CD4-positive, CD25-positive, alpha-beta regulatory T cell (primary cell): ENCODE results near the gene UNC5A. TPM values are rescaled to one million over a fixed set of nuclear protein-coding genes. Genes with fewer than 3 reads are reported as not detected.

ENCODE experiments used
- ATAC-seq, 2 donors: fragments of 150-1000 bp; cut with Tn5 transposase; one replicate each; pipeline ENCODE4 v1.10.0; 2021; ENCODE audit warnings: low read depth in 2 of 2, moderate number of reproducible peaks in 2 of 2, moderate library complexity in 1 of 2
- DNase-seq, 3 donors: peaks; one replicate each; pipeline versions ENCODE4 v3.0.0 to v3.0.0-alpha.2; 2012 to 2022; ENCODE audit warnings: mixed read lengths in 1 of 3
- H3K27ac ChIP-seq: one replicate; pipeline ENCODE4 v1.7.0; 2013; ENCODE audit warnings: mild to moderate bottlenecking, low read length; ENCODE audit not compliant: insufficient read depth, poor library complexity, severe bottlenecking
- H3K27me3 ChIP-seq: one replicate; pipeline ENCODE4 v1.7.0; 2013; ENCODE audit warnings: low read length; ENCODE audit not compliant: control insufficient read depth, insufficient read depth
- H3K36me3 ChIP-seq: one replicate; pipeline ENCODE4 v1.7.0; 2013; ENCODE audit warnings: mild to moderate bottlenecking, low read length, moderate library complexity; ENCODE audit not compliant: control insufficient read depth, insufficient read depth
- H3K4me1 ChIP-seq: 2 replicates; pipeline ENCODE4 v1.7.0; 2013; ENCODE audit warnings: mild to moderate bottlenecking, low read length; ENCODE audit not compliant: insufficient read depth, control insufficient read depth, poor library complexity, severe bottlenecking
- H3K4me3 ChIP-seq: one replicate; pipeline ENCODE4 v1.7.0; 2013; ENCODE audit warnings: low read depth, mild to moderate bottlenecking, low read length, moderate library complexity
- H3K9me3 ChIP-seq, 2 experiments: 1 replicate in 1 of 2; 2 replicates in 1 of 2; pipeline ENCODE4 v1.7.0; 2013; ENCODE audit warnings: low read length in 2 of 2, mild to moderate bottlenecking in 1 of 2, moderate library complexity in 1 of 2; ENCODE audit not compliant: control insufficient read depth in 2 of 2
- H3K27ac Mint-ChIP-seq, 3 donors: one replicate each; pipeline ENCODE4 v1.8.0; 2020 to 2022; ENCODE audit warnings: mild to moderate bottlenecking in 3 of 3, mixed read lengths in 3 of 3, moderate library complexity in 2 of 3
- H3K27me3 Mint-ChIP-seq: one replicate; pipeline ENCODE4 v1.8.0; 2022; ENCODE audit warnings: mild to moderate bottlenecking, mixed read lengths
- H3K36me3 Mint-ChIP-seq: one replicate; pipeline ENCODE4 v1.8.0; 2020; ENCODE audit warnings: mixed read lengths
- H3K4me1 Mint-ChIP-seq, 4 donors: one replicate each; pipeline ENCODE4 v1.8.0; 2020 to 2022; ENCODE audit warnings: mixed read lengths in 4 of 4, mild to moderate bottlenecking in 1 of 4
- H3K4me3 Mint-ChIP-seq, 4 donors: one replicate each; pipeline ENCODE4 v1.8.0; 2020 to 2022; ENCODE audit warnings: mild to moderate bottlenecking in 4 of 4, mixed read lengths in 4 of 4, moderate library complexity in 3 of 4
- H3K9me3 Mint-ChIP-seq, 7 donors: one replicate each; pipeline ENCODE4 v1.8.0; 2020 to 2022; ENCODE audit warnings: mixed read lengths in 7 of 7, mild to moderate bottlenecking in 3 of 7, moderate library complexity in 2 of 7
- polyA plus RNA-seq, 4 donors: library from polyadenylated mRNA; unstranded; fragments of 300-500 nt; fragmentation: Illumina TruSeq; gene quantifications; one replicate each; pipeline ENCODE4 v1.2.3, GENCODE V29; 2021
- total RNA-seq: library from RNA; stranded (reverse); gene quantifications from one replicate; pipeline ENCODE4 v1.2.3, GENCODE V29; 2022

The UNC5A gene
- total and polyA plus RNA-seq, 5 donors from 2014 or later = not detected

DNA sequence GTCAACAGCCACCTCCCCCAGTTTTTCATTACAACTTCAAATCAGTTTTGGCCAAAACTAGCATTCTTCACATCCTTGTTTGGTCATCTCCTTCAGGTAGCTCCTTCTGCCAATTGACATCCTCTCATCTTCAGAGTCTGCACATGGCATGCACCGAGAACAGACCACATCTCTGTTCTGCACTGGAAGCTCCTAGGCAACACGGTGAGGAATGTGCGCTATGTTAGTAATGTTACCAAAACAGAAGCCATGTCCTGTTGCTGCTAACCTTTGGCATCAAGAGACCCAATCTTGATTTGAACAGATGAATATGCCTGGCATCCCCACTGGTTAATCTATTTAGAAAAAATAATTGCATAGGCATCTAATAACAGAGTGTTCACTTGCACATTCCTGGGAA is 93.9 kb downstream of the UNC5A start:
- ATAC-seq = no peak
- Histone ChIP-seq H3K27me3 (no peaks in the 10 kb centered on the region), H3K36me3 (peaks cover 65% of the 10 kb centered on the region), H3K4me1 (peaks cover 2% of the 10 kb centered on the region), H3K9me3 (no peaks in the 10 kb centered on the region), H3K27ac (no peak overlapping the region), H3K4me3 (no peak overlapping the region)
- Mint-ChIP-seq H3K36me3 (peaks cover 42% of the 10 kb centered on the region), H3K9me3 (no peaks in the 10 kb centered on the region), H3K27ac (peak overlapping the region in 1 of 3 donors; percentile 10), H3K27me3 (no peaks in the 10 kb centered on the region), H3K4me3 (no peak overlapping the region), H3K4me1 (peaks cover 0 to 10% (median 6%) of the 10 kb centered on the region in 4 donors)
- no peak for DNase-seq

DNA sequence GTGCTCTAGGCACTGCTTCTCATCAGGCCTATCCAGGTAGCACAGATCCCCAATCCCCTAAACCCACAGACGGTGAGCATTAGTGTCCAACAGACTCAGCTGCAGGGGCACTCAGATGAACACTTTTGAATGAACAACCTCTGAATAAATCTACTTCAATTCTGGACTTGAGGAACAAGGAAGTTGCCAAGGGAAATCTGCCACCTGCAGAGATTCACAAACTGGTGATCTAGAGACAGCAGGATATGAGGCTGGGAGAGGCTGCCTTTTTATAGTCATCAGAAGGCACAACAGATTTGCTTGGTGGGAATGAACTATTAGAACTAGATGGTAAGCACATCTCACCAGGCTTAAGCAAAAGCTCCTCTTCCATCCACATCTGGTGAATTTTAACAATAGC is 95.8 kb downstream of the UNC5A start:
- Histone ChIP-seq H3K27ac (no peak overlapping the region), H3K9me3 (no peaks in the 10 kb centered on the region), H3K27me3 (no peaks in the 10 kb centered on the region), H3K36me3 (peaks cover 76% of the 10 kb centered on the region), H3K4me3 (no peak overlapping the region), H3K4me1 (no peaks in the 10 kb centered on the region)
- Mint-ChIP-seq H3K9me3 (no peaks in the 10 kb centered on the region), H3K4me1 (peaks cover 0 to 5% (median 1%) of the 10 kb centered on the region in 4 donors), H3K36me3 (peaks cover 40% of the 10 kb centered on the region), H3K27me3 (no peaks in the 10 kb centered on the region), H3K4me3 (no peak overlapping the region), H3K27ac (no peak overlapping the region)
- DNase-seq (no peak), ATAC-seq (no peak)

DNA sequence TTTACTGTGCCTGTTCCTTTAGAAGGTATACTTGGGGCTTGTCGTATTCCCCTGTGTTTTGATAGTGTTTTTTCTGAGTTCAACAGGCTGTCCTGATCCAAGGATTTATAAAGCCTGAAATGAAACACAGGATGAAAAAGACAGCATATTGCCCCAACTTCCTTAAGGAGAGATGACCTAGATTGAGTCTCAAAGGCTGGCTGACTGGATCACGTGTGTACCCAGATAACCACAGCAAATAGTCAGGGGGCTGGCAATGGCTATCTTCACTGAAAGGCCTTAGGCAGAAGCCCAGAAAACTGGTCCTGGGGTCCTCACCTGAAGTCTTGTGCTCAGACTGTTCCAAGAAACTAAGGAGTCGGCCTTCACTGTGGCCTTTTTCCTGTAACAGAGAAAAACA is 96.4 kb downstream of the UNC5A start:
- Mint-ChIP-seq H3K9me3 (no peaks in the 10 kb centered on the region), H3K36me3 (peaks cover 43% of the 10 kb centered on the region), H3K4me3 (no peak overlapping the region), H3K27me3 (no peaks in the 10 kb centered on the region), H3K27ac (peak overlapping the region in 1 of 3 donors; percentile 57), H3K4me1 (peaks cover 0 to 2% (median under 1%) of the 10 kb centered on the region in 4 donors)
- no peaks in the 10 kb centered on the region for H3K27me3 ChIP-seq
- H3K4me3 ChIP-seq = no peak overlapping the region
- DNase-seq (no peak), ATAC-seq (no peak)
- H3K4me1 ChIP-seq = no peaks in the 10 kb centered on the region
- H3K9me3 ChIP-seq = no peaks in the 10 kb centered on the region
- no peak overlapping the region for H3K27ac ChIP-seq
- H3K36me3 ChIP-seq = peaks cover 77% of the 10 kb centered on the region

DNA sequence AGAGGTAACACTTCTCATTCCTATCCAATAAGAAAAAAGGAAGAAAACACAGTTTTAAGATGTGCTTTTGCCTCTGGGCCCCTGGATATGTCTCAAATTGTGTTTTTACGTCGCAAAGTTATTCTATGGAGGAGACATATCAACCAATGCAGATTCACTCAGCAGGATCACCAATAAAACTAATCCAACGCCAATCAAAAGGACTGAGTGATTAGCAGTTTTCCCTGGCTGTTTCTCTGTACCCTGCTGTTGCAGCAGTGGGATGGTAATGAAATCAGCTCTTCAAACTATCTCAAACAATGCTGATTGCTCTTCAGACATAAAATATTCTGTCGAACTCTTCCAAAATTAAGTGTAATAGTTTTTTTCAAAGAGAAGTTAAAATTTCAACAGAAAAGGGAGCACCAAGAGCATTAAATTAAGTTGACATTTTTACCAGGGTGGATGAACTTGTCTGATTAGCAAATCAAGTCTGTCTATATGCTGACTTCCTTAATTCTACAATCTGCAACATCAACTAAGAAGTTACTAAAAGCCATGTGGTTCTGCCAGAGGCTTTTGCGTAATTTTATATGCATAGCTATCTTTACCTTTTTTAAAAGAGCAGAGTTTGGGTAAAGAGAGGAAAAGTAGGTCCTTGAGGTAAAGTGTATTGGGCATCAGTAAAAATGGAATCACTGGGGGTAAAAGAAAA is 98.5 kb downstream of the UNC5A start:
- no peaks in the 10 kb centered on the region for H3K27me3 Mint-ChIP-seq
- H3K4me3 Mint-ChIP-seq = no peak overlapping the region
- no peak for ATAC-seq
- peak overlapping the region in 1 of 3 donors; percentile 76 for H3K27ac Mint-ChIP-seq
- no peaks in the 10 kb centered on the region for H3K9me3 Mint-ChIP-seq
- Histone ChIP-seq H3K9me3 (no peaks in the 10 kb centered on the region), H3K4me3 (no peak overlapping the region), H3K4me1 (no peaks in the 10 kb centered on the region), H3K27me3 (no peaks in the 10 kb centered on the region), H3K36me3 (peaks cover 67% of the 10 kb centered on the region), H3K27ac (no peak overlapping the region)
- H3K4me1 Mint-ChIP-seq = peaks cover 0 to 6% (median 0%) of the 10 kb centered on the region in 4 donors
- peaks cover 35% of the 10 kb centered on the region for H3K36me3 Mint-ChIP-seq
- no peak for DNase-seq

DNA sequence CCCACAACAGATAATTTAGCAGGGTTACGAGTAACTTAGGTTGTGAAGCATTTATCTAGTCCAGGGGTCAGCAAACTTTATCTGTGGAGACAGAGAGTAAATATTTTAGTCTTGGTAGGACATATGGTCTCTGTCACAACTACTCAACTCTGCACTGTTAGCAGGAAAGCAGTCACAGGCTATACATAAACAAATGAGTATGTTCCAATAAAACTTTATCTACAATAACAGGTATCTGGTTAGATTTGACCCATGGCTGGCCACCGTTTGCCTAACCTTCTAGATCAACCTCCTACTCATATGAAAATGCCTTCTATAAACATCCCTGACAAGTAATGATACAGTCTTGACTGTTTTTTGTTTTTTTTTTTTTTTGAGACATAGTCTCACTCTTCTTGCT is 101.8 kb downstream of the UNC5A start:
- peaks cover 43% of the 10 kb centered on the region for H3K36me3 ChIP-seq
- no peaks in the 10 kb centered on the region for H3K27me3 Mint-ChIP-seq
- DNase-seq (no peak), ATAC-seq (no peak)
- no peak overlapping the region for H3K4me3 Mint-ChIP-seq
- H3K27ac Mint-ChIP-seq = peak overlapping the region in 1 of 3 donors; percentile 51
- H3K4me3 ChIP-seq = no peak overlapping the region
- no peaks in the 10 kb centered on the region for H3K9me3 Mint-ChIP-seq
- H3K27ac ChIP-seq = no peak overlapping the region
- no peaks in the 10 kb centered on the region for H3K27me3 ChIP-seq
- no peaks in the 10 kb centered on the region for H3K4me1 ChIP-seq
- peaks cover 0 to 17% (median 3%) of the 10 kb centered on the region in 4 donors for H3K4me1 Mint-ChIP-seq
- peaks cover 22% of the 10 kb centered on the region for H3K36me3 Mint-ChIP-seq
- H3K9me3 ChIP-seq = no peaks in the 10 kb centered on the region

DNA sequence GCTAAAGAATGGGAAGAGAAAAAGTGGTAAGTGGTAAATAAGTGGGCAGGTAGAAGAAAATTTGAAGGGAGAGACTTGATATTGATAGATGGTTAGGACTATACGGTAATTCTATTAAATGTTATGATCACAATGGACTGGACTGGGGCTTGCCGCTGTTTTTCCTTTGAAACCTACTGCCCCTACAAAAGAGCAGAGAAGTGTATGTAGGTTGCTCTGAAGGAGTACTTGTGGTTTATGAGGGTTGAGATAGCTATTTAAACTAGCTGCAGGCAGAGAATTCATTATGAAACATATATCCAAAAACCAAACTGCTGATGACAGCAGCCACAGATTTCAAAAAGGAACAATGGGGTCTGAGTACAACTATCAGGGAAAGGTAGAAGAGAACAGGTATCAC is 105.5 kb downstream of the UNC5A start:
- Mint-ChIP-seq H3K36me3 (peaks cover 20% of the 10 kb centered on the region), H3K9me3 (no peaks in the 10 kb centered on the region), H3K4me3 (no peak overlapping the region), H3K27me3 (no peaks in the 10 kb centered on the region), H3K27ac (peak overlapping the region in 2 of 3 donors; percentile 2 to 28), H3K4me1 (peaks cover 0 to 21% (median 10%) of the 10 kb centered on the region in 4 donors)
- peaks cover 23% of the 10 kb centered on the region for H3K36me3 ChIP-seq
- H3K4me3 ChIP-seq = no peak overlapping the region
- DNase-seq = no peak
- H3K27me3 ChIP-seq = no peaks in the 10 kb centered on the region
- no peaks in the 10 kb centered on the region for H3K4me1 ChIP-seq
- no peak overlapping the region for H3K27ac ChIP-seq
- no peak for ATAC-seq
- no peaks in the 10 kb centered on the region for H3K9me3 ChIP-seq

DNA sequence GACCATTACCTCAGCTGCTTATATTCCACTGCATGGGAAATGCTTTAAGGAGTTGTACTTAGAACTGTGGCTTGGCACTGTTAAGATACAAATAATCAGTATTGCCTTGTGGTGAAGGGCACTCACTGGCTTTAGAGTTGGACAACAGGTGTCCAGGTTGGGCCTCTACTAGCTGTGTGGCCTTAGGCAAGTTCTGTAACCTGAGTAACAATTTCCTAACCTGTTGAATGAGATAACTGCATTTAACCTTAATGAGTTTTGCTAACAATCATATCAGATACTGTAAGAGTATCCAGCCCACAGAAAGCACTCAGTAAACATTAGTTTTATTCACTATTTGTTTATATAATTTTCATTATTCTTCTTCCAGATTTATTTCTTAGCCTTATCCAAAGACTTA is 106.0 kb downstream of the UNC5A start:
- peak overlapping the region in 1 of 3 donors; percentile 28 for H3K27ac Mint-ChIP-seq
- no peak for DNase-seq
- peaks cover 23% of the 10 kb centered on the region for H3K36me3 Mint-ChIP-seq
- no peaks in the 10 kb centered on the region for H3K9me3 Mint-ChIP-seq
- peaks cover 0 to 25% (median 10%) of the 10 kb centered on the region in 4 donors for H3K4me1 Mint-ChIP-seq
- H3K27me3 ChIP-seq = no peaks in the 10 kb centered on the region
- no peak for ATAC-seq
- no peak overlapping the region for H3K27ac ChIP-seq
- H3K9me3 ChIP-seq = no peaks in the 10 kb centered on the region
- H3K27me3 Mint-ChIP-seq = no peaks in the 10 kb centered on the region
- peaks cover 20% of the 10 kb centered on the region for H3K36me3 ChIP-seq
- H3K4me3 ChIP-seq = no peak overlapping the region
- no peaks in the 10 kb centered on the region for H3K4me1 ChIP-seq
- no peak overlapping the region for H3K4me3 Mint-ChIP-seq

DNA sequence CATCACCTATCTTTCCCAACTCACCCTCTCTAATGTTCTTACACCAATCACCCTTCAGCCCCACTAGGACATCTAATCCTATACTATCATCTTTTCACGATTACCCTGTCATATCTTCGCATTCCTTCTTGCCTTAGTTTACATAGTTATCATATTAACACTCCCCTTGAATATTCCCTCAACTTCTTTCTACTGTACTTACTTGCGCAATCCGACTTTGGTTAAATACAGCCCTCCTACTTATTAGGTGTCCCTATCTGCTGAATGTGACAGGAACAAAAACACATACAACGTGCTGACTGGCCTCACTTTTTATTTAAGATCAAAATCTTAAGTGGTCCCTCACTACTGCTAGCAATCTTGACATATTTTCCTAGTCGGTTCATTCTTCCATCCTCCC is 108.3 kb downstream of the UNC5A start:
- Histone ChIP-seq H3K4me1 (no peaks in the 10 kb centered on the region), H3K27me3 (no peaks in the 10 kb centered on the region), H3K27ac (no peak overlapping the region), H3K4me3 (no peak overlapping the region), H3K9me3 (no peaks in the 10 kb centered on the region), H3K36me3 (peaks cover 19% of the 10 kb centered on the region)
- Mint-ChIP-seq H3K9me3 (no peaks in the 10 kb centered on the region), H3K27me3 (no peaks in the 10 kb centered on the region), H3K4me3 (no peak overlapping the region), H3K36me3 (peaks cover 32% of the 10 kb centered on the region), H3K27ac (peak overlapping the region in 1 of 3 donors; percentile 23), H3K4me1 (peaks cover 0 to 29% (median 16%) of the 10 kb centered on the region in 4 donors)
- no peak for ATAC-seq
- no peak for DNase-seq
